Kidney glomerular epithelial cell (primary cell): ENCODE results near the gene BEND7.

ENCODE experiments used
- DNase-seq: peaks from one replicate; lab custom pipeline; 2025; lab: John Stamatoyannopoulos, UW

The BEND7 gene

DNA sequence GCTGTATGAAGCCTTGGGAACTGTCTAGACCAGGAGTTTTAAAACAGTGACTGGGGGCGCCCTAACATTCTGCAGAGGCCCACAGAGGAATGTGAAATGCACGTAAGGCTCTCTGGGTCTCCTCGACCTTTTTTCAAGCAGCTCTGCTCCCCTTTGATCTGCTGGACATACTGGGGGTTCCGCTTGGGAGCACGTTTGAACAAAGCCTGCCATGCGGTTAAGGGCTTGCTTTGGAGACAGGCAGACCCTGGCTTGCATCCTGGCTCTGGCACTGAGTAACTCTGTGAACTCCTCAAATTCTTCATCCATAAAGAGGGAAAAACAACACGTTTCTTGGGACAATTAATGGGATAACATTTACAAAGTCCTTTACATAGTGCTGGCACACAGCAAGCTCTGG lies 7.8 kb downstream of the BEND7 start:
- no peak for DNase-seq

DNA sequence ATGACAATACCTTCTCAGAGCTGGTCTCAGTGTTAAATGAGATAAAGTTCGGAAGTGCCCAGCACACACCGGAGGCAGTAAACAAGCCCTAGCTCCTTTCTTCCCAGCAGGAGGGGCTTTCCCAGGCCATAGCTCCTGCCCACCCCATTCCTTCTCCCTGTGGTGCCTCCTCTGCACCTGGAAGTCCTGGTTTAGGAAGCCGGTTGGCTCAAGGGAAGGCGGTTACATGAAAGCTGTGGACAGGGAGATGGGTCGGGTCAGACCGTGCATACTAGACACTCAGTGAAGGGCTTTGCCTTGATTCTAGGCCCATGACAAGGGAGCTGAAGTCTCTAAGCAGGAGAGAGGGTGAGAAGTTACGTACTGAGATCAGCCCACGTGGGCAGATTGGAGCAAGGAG lies 8.6 kb downstream of the BEND7 start:
- no peak for DNase-seq

DNA sequence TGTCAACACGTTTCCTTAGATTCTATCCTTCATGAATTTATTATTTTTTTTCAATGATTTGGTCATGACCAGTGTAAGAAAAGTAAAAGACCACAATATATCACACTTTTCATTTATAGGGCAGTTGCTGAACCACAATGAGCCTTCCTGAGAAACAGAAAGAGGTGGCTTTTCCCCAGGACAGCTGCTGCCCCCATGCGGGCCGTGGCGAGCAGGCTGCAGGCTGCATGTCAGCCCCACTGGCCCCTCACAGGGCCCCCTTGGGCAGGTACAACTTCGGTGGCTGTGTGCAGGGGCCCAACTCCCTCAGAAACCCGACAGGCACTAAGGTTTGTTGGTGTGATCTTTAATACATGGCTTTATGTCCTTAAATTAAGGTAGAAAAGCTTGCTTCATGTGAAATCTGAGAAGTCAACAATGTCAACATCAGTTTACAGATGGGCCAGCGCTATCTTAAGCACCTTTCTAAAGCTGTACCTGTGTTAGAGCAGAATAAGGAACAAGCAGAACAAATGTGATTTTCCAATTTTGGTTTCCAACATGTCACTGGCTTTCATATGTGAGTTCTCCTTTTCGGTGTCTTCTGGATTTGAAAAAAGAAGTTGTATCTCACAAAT lies 10.6 kb downstream of the BEND7 start:
- no peak for DNase-seq

DNA sequence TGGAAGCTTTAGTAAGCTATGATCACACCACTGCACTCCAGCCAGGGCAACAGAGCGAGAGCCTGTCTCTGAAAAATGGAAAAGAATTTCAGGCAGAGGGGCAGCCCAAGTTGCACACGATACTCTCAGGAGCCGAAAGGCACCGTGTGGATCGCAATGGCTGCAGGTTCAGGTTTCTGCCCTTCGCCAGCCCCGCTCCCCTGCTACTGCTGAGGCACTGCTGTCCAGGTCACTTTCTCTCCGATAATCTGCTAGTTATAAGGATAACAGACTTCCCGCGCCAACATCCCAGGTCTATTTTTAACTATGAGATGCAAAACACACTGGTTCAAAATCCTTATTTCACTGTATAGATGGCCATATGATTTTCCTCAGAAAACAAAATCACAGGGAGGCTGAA lies 11.1 kb downstream of the BEND7 start:
- DNase-seq, result no peak

- DNase-seq, result no peak
Measured at GRCh38 chr10:13516176-13516575, 12.6 kb downstream of the BEND7 start.

GRCh38 chr10:13515467-13515866 lies 13.3 kb downstream of the BEND7 start:
- DNase-seq, result no peak

- no peak for DNase-seq
Measured at GRCh38 chr10:13514296-13514695, 14.5 kb downstream of the BEND7 start.

DNA sequence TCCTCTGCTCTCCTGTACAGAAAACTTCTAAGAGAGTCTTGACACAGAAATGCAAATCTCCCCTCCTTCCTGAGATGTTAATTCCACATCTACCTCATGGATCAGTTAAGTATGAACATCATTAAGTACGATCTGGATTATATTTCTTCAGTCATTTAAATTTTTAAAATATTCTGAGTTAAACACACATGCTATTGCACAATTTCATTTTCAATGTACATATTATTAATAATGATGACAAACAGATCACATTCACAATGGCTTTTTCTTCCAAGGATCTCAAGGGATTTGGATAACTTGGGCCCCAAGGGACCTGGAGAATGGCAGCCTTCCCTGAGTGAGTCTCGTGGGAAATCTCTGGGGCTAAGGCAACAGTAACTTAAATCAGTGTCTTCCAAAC lies 16.2 kb downstream of the BEND7 start:
- no peak for DNase-seq

DNA sequence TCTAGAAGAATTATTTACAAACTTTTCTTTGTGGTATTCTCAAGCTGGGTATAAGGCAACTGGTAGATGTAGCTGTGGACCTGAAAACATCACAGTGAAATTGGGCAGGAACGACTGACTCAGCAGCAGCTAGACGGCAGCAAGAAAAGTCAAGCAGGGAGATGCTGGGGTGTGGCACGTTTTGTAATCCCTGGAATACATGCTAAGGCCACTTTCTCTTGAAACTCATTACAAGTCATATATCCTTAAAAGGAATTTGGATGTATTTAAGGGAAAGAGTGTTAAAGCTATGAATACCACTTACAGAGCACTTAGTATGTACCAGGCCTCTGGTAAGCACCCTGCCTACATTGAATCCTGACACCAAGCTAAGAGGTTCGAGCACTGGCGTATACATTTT lies 17.4 kb downstream of the BEND7 start:
- no peak for DNase-seq

DNA sequence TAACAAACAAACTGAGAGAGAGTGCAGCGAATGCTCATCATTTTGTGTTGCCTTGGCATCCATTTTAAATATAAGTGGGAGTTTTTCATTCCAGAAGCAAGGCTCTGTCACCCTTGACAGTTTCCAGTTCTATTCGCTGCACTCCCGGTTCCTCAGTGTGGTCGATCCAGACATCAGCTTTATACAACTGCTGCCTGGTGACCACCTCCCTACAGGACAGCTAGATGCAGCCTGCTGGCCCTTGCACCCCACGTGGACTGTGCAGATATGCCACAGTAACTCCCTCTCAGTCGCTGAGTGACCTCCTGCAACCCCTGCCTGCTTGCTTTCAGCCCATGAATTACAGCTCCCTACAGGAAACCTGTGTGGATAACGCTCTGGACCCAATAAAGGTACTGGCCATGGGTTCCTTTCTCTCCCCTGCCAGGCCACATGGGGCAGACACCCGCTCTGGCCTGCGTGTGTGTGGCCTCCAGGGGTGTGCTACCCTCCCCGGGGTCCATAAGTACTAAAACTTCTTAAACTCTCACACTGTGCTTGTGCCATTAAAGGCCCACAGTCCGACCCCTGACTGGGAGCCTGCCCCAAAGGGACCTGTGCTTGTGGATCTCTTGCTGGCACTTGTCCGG lies 23.6 kb downstream of the BEND7 start:
- peak; percentile 20 for DNase-seq

GRCh38 chr10:13503745-13504463 lies 24.9 kb downstream of the BEND7 start:
- DNase-seq, result no peak

- DNase-seq, result no peak
Measured at GRCh38 chr10:13502380-13502779, 26.4 kb downstream of the BEND7 start.

- no peak for DNase-seq
Measured at GRCh38 chr10:13500201-13500600, 28.6 kb downstream of the BEND7 start.

GRCh38 chr10:13499150-13499549 lies 29.7 kb downstream of the BEND7 start:
- DNase-seq, result no peak

DNA sequence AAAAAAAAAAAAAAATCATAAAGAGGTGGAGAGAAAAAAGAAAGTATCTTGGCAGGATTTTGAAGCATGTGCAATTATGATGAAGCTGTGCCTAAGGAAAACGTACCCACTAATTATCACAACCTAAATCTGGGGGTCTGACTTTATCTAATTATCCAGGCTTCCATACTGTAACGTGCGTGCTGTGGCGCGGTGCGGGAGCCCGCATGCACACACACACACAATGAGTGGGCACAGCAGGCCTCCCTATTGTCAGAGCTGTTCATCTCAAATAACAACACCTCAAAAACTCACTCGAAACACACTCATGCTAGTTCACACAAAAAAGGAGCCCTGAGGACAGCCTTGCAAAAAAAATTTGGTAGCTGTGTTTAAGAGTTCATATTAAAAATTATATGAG lies 31.9 kb downstream of the BEND7 start:
- no peak for DNase-seq

GRCh38 chr10:13496164-13496563 lies 32.6 kb downstream of the BEND7 start:
- DNase-seq, result no peak

- no peak for DNase-seq
Measured at GRCh38 chr10:13492493-13493180, 36.2 kb downstream of the BEND7 start.

GRCh38 chr10:13491747-13492360 lies 37.0 kb downstream of the BEND7 start:
- DNase-seq, result no peak

GRCh38 chr10:13490503-13490902 lies 38.3 kb downstream of the BEND7 start:
- DNase-seq, result no peak

- no peak for DNase-seq
Measured at GRCh38 chr10:13489035-13489599, 39.7 kb downstream of the BEND7 start.

DNA sequence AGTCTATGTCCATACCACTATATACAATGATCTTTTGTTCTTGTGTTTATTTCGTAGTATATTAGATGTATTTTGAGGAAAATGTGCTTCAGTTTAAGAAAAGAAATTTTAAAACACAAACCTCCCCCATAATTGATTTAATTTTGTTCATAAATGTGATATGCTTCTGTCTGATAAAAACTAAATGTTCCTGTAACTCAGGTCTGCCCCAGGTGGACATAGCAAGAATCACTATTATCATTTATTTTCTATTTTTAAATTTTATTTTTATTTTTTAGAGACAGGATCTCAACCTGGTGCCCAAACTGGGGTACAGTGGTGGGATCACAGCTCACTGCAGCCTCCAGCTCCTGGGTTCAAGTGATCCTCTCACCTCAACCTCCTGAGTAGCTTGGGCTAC lies 43.2 kb downstream of the BEND7 start:
- DNase-seq, result peak; percentile 3

DNA sequence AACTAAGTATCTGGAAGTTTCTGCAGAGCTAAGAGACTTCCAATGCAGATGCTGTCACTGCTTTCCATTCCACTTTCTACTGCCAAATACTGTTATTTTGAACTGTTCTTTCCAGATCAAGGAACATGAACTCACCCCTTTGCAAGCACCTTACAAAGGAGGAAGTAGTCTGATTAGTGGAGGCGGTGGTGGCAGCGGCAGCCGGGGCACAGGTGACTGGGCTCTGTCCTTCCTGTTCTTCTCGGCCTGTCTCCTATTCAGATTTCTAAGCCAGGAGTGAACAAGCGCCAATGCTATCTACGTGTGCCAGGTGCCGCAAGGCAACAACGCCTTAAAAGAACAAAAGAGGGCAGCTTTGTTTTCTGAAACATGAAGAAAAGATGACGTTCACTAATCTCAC lies 44.9 kb downstream of the BEND7 start:
- no peak for DNase-seq
